ENCODE data around the gene FCN2. TPM values are rescaled to one million over a fixed set of nuclear protein-coding genes. Genes with fewer than 3 reads are reported as not detected.
A peak's percentile ranks its signal among the peaks of the same experiment; 100 is the strongest.

The FCN2 gene
- total RNA-seq, 6 experiments from 2014 or later, result 46.6 to 116 (median 77.3) TPM

- TF ChIP-seq CTCF (IDR thresholded peaks at IDR 0.05) (no peak), POLR2A (IDR thresholded peaks at IDR 0.05) (no peak)
- DNase-seq (no peak), ATAC-seq (no peak)
- Histone ChIP-seq H3K4me1 (no peaks in the 10 kb centered on the region), H3K27ac (no peak overlapping the region), H3K4me3 (no peak overlapping the region), H3K27me3 (no peaks in the 10 kb centered on the region), H3K36me3 (no peaks in the 10 kb centered on the region), H3K9me3 (no peaks in the 10 kb centered on the region)
- WGBS (ENCODE audit: insufficient coverage, low coverage, low lambda C conversion rate, missing lambda C conversion rate), result 57% methylated on average over 6 of the region's 7 CpGs
- intact Hi-C loops (cut with DNase I), result no loop called here
Observed at GRCh38 chr9:134894136-134894860, 13.7 kb downstream of the FCN2 start.

DNA sequence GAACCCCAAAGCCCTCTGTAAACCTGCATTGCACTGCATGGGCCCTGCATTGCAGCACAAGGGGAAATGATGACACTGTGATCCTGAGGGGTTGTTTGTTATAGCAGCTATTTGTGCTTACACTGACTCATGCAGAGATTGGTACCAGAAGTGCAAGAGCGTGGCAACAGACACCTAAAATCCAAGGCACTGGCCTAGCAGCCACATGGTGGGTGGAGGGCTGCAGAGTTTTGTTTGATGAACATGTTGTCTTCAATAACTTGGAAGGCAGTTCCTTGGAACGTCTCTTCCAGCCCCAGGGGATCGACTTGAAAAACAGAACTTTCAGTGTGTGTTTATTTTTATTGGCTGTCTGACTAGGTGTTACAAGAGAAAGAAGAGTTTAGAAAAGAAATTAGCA, 14.5 kb downstream of the FCN2 start:
- Histone ChIP-seq H3K27me3 (no peaks in the 10 kb centered on the region), H3K27ac (peak overlapping the region in 1 of 3 donors; percentile 13), H3K9me3 (no peaks in the 10 kb centered on the region), H3K4me3 (no peak overlapping the region), H3K36me3 (no peaks in the 10 kb centered on the region), H3K4me1 (no peaks in the 10 kb centered on the region)
- intact Hi-C loops (cut with DNase I), result no loop called here
- ATAC-seq, result no peak
- no peak for TF ChIP-seq CTCF (IDR thresholded peaks at IDR 0.05)
- no peak for TF ChIP-seq POLR2A (IDR thresholded peaks at IDR 0.05)
- DNase-seq, result no peak
- 40% methylated on average over 3 of the region's 3 CpGs for WGBS (ENCODE audit: insufficient coverage, low coverage, low lambda C conversion rate, missing lambda C conversion rate)

- H3K4me1 ChIP-seq, result no peaks in the 10 kb centered on the region
- H3K27me3 ChIP-seq, result no peaks in the 10 kb centered on the region
- no peaks in the 10 kb centered on the region for H3K9me3 ChIP-seq
- no peak overlapping the region for H3K4me3 ChIP-seq
- H3K27ac ChIP-seq, result peak overlapping the region in 1 of 3 donors; percentile 13
- ATAC-seq (no peak), DNase-seq (no peak)
- H3K36me3 ChIP-seq, result no peaks in the 10 kb centered on the region
- WGBS (ENCODE audit: insufficient coverage, low coverage, low lambda C conversion rate, missing lambda C conversion rate), result 35% methylated on average over 2 of the region's 2 CpGs
- intact Hi-C loops (cut with DNase I), result no loop called here
- TF ChIP-seq CTCF (IDR thresholded peaks at IDR 0.05) (no peak), POLR2A (IDR thresholded peaks at IDR 0.05) (no peak)
Observed at GRCh38 chr9:134895567-134895907, 14.9 kb downstream of the FCN2 start.

- peak; percentile 56 to 67 (median 59) for DNase-seq
- WGBS (ENCODE audit: insufficient coverage, low coverage, low lambda C conversion rate, missing lambda C conversion rate), result 39% methylated on average over 12 of the region's 14 CpGs
- TF ChIP-seq POLR2A (IDR thresholded peaks at IDR 0.05) (no peak), CTCF (IDR thresholded peaks at IDR 0.05) (no peak)
- H3K27me3 ChIP-seq, result no peaks in the 10 kb centered on the region
- no peaks in the 10 kb centered on the region for H3K36me3 ChIP-seq
- H3K4me3 ChIP-seq, result no peak overlapping the region
- H3K27ac ChIP-seq, result peak overlapping the region in 1 of 3 donors; percentile 13
- H3K9me3 ChIP-seq, result no peaks in the 10 kb centered on the region
- no peaks in the 10 kb centered on the region for H3K4me1 ChIP-seq
- intact Hi-C loops (cut with DNase I), result no loop called here
- peak; percentile 58 to 72 (median 65) for ATAC-seq
Observed at GRCh38 chr9:134895908-134896833, 15.6 kb downstream of the FCN2 start.
